AG20443 (cell line): ENCODE results near the gene ADAMTS10.
A peak's percentile ranks its signal among the peaks of the same experiment; 100 is the strongest.
"Not testable (repeated sequence)": the region's sequence is repeated elsewhere in the genome, so short reads cannot be mapped to it uniquely, and the experiment has no call there.

Source experiments
- DNase-seq: peaks from one replicate; pipeline ENCODE4 v3.0.0; 2012; ENCODE audit warnings: low spot score, mixed read lengths

The ADAMTS10 gene

GRCh38 chr19:8610041-8610935 is at the start of gene ADAMTS10:
Gene ADAMTS10 (minus strand): TSS chr19:8610715. CDS start chr19:8605710, 5,005 bp downstream.
- peak; percentile 59 for DNase-seq

- no peak for DNase-seq
Observed at GRCh38 chr19:8659905-8660304, 49.4 kb upstream of the ADAMTS10 start.

DNA sequence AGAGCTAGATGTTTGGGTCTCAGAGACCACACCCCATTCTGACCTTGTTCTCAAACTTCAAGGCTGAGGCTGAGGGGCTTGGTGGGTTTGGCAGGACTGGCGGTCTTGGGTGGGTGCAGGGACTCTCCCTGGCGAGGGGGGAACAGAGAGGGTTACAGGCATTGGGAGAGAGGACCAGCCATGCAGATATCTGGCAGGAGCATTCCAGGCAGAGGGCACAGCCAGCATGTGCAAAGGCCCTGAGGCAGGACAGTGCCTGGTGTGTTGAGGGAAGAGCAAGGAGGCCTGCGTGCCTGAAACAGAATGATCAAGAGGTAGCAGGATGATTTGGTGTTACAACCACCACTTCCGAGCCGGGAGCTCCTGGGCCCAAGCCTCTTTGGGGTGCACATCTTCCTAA is 47.4 kb upstream of the ADAMTS10 start:
- DNase-seq: no peak

- DNase-seq: no peak
Observed at GRCh38 chr19:8655340-8655709, 44.8 kb upstream of the ADAMTS10 start.

- peak; percentile 86 for DNase-seq
Observed at GRCh38 chr19:8654591-8655339, 44.2 kb upstream of the ADAMTS10 start.

- DNase-seq: no peak
Observed at GRCh38 chr19:8648240-8648639, 37.7 kb upstream of the ADAMTS10 start.

GRCh38 chr19:8643860-8644653 is 33.5 kb upstream of the ADAMTS10 start:
- DNase-seq: no peak

DNA sequence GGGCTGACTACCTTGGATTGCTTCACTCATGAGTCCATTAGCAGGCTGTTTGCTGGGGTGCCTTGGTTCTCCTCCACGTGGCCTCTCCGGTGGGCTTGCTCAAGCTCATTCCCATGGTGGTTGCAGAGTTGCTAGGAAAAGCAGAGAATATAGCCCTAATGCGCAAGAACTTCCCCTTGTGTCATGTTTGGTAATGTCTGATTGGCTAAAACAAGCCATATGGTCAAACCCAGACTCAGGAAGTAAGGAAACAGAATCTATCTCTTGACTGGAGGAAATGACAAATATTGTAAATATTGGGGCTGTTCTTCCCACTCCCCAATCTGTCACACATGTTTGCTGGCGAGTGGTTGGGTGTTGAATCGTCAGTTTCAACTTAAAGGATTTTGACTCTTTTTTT is 32.0 kb upstream of the ADAMTS10 start:
- no peak for DNase-seq

- peak; percentile 67 for DNase-seq
Observed at GRCh38 chr19:8641908-8642547, 31.5 kb upstream of the ADAMTS10 start.

GRCh38 chr19:8641221-8641907 is 30.8 kb upstream of the ADAMTS10 start:
- no peak for DNase-seq

GRCh38 chr19:8640402-8641004 is 30.0 kb upstream of the ADAMTS10 start:
- no peak for DNase-seq

DNA sequence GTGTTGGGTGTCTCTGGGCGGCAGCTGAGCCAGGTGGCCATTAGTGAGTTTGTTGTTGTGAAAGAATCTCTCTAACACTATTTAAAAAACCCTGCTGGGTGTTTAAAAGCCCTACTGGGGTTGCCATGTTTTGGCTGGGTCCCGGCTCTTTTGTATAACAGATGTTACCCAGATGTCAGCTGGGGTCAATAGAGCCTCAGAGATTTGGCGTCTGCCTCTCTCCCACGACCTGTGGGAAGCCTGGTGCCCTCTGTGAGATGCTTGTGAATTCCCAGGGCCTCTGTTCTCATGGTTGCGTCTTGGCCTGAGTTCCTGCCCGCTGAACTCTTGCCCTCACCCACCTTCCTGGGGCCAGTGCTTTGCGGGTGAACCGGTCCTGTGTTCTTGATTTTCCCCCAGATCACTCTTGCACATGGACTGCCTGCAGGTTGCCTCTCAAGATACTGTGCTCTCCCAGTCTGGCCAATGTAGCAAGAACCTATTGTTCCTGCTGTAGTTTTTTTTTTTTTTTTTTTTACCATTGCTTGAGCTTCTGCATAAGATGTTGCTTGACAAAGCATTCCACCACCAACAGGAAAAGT is 29.4 kb upstream of the ADAMTS10 start:
- DNase-seq: no peak

GRCh38 chr19:8638078-8638619 is 27.6 kb upstream of the ADAMTS10 start:
- DNase-seq: no peak

GRCh38 chr19:8637070-8637469 is 26.6 kb upstream of the ADAMTS10 start:
- not testable (repeated sequence) for DNase-seq

GRCh38 chr19:8635422-8635821 is 24.9 kb upstream of the ADAMTS10 start:
- peak; percentile 47 for DNase-seq

- DNase-seq: peak; percentile 40
Observed at GRCh38 chr19:8631425-8631819, 20.9 kb upstream of the ADAMTS10 start.

DNA sequence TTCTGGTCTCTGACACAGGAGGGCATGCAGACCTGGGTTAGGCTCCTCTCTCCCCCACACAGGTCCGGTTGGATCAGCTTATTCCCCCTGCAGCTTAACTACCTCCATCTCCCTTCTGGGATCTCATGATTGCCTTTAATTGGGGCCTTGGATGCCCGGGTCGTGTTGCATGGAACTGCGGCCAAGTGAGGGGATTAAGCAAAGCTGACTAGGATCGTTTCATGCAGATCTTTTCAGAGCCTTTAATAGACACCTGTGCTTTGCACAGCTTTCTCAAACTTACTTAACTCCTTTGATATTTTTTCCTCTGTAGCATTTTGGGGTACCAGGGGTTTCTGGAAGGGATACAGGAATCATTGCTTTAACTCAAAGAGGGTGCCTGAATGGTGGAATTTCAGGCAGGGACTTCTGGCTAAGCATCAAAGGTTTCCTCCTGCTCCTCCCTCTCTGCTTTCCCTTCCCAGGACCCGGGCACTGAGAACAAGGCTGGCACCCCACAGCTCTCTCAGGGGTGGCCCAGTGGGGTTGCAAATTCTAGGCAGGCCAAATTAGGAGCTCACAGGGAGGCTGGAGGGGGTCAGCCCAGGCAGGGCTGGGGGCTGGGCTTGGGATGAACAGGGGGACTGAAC is 20.4 kb upstream of the ADAMTS10 start:
- no peak for DNase-seq

GRCh38 chr19:8629996-8630683 is 19.6 kb upstream of the ADAMTS10 start, which contains the start of gene NFILZ:
Gene NFILZ (plus strand): TSS chr19:8630633. CDS start chr19:8676766, 46,133 bp downstream.
- no peak for DNase-seq

- no peak for DNase-seq
Observed at GRCh38 chr19:8629184-8629583, 18.7 kb upstream of the ADAMTS10 start.
